A673 (cell line): ENCODE data around the gene PDE6A.

Source experiments
- CTCF ChIP-seq: fragments of 300-800, 200-600 bp; sonication (generic); conservative IDR thresholded peaks from 2 replicates; pipeline ENCODE4 v1.5.1; 2017; ENCODE audit warnings: low read depth, mild to moderate bottlenecking, antibody characterized with exemption, low read length, moderate library complexity, mixed read lengths
- EZH2 ChIP-seq: fragments of 200-600 bp; sonication (generic); IDR thresholded peaks from 2 replicates; pipeline ENCODE4 v1.6.1; 2017; ENCODE audit warnings: borderline replicate concordance, low read depth, mild to moderate bottlenecking, mixed read lengths, antibody characterized with exemption, low read length; ENCODE audit not compliant: poor library complexity, severe bottlenecking

DNA sequence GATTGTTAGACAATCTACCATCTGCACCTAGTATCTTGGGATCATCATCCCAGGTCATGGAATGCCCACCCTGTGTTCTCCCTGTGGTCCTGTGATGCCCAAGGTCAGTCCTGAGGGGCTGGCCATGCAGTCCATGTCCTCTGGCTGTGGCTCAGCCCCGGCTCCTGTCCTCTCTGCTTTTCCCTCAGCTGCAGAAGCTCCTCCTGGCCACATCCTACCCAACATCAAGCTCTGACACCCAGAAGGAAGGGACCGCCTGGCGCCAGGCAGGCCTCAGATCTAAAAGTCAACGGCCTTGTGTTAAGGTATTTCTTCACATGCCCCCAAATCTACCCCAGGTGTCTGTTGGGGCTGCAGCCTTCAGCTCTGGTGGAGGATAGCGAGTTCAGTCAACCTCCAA is 114.0 kb downstream of the PDE6A start:
- TF ChIP-seq CTCF = no peak
- no peak for TF ChIP-seq EZH2
